IPS-18c (cell line): Measurements from ENCODE around the gene MAP1B.

Experiments
- H3K4me3 ChIP-seq: 2 replicates; pipeline ENCODE4 v1.7.0; 2013; ENCODE audit warnings: low read depth, mild to moderate bottlenecking, low read length, moderate library complexity; ENCODE audit not compliant: insufficient read depth
- H3K9me3 ChIP-seq: one replicate; pipeline ENCODE4 v1.6.1; 2013; ENCODE audit warnings: mild to moderate bottlenecking, low read length, moderate library complexity; ENCODE audit not compliant: control insufficient read depth, insufficient read depth

The MAP1B gene

GRCh38 chr5:72107131-72107900 lies at the start of gene MAP1B:
MAP1B (plus strand) TSS chr5:72107475; CDS start chr5:72107532, 57 bp downstream.
- Histone ChIP-seq H3K4me3 (peak within 1 kb of the TSS; percentile 94), H3K9me3 (no peaks in the 10 kb centered on the region)

DNA sequence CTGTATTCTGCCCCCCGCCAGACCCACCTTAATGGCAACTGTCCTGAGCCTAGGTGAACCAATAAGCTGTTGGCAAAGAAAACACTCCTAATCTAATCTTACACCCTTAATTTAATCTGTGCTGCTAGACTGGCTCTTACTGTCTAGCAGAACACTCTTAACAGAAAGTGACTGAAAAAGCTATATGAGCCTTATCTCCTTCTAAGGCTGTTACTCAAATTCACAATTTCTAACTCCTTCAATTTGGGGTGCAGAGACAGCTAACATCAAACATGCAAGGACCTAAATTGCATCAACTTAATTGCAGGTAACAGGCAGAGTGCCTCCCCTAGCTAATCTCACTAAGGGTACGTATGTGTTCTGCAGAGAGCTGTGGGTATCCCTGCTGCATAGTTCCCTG lies 49.5 kb upstream of the MAP1B start:
- Histone ChIP-seq H3K9me3 (no peaks in the 10 kb centered on the region), H3K4me3 (no peak overlapping the region)

DNA sequence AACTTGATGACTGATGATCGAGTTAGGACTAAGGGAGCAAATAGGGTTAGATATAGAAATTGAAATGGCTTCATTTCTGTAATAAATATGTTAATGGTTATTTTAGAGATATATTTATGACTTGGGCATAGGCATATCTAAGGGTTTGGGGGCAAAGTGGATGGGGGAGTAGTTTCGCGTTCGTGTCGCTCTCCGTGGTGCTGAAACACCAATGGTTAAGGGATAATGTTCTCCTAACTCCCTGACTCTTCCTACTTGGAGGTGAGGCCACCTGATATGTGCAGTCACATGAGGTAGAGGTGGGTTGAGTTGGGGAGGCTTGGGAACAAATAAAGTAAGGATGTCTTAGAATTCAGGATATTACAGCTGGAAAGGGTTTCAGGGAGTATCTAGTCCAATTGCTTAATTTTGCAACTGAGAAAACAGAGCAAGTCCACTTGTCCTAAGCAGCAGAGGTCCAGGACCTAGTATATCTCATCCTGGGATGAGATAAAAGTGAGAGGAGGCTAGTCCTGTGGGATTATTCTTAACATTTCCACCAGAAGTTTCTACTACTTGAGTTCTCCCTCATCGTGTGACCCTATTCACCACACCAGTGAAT lies 44.0 kb upstream of the MAP1B start:
- Histone ChIP-seq H3K4me3 (no peak overlapping the region), H3K9me3 (no peaks in the 10 kb centered on the region)

DNA sequence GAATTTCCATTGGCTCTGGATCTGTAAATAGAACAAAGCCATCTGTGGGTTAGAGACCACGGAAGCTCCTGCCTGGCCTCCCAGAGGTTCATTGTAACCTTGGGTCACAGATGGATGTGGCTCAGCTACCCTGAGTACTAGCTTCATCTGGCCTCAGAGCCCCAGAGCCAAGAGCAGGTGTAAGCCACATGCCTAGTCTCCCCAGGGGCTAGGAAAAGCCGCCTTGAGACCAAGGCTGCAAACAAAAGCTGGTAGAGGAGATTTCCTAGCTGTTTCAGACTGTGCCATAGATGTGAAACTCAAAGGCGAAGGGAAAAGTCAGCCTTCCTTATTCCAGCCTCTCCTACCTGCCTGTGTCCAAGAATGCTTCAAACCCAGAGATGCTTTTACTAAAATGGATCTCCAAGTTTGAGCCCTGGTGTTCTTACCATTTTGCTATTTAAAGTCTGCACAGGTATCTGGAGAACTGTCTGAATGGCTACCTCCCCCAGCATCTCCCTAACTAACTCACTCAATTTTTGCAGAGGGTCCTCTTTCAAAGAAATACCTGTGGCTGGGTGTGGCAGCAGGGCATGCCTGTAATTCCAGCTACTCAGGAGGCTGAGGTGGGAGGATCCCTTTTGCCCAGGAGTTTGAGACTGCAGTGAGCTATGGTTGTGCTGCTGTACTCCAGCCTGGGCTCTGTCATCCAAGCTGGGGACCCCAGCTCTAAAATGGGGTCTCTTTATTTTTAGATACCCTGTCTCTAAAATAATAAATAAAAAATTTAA lies 42.3 kb upstream of the MAP1B start:
- Histone ChIP-seq H3K9me3 (no peaks in the 10 kb centered on the region), H3K4me3 (no peak overlapping the region; the same call in 1 of the 2 replicates)

GRCh38 chr5:72065751-72066255 lies 41.5 kb upstream of the MAP1B start:
- Histone ChIP-seq H3K9me3 (no peaks in the 10 kb centered on the region), H3K4me3 (no peak overlapping the region)

DNA sequence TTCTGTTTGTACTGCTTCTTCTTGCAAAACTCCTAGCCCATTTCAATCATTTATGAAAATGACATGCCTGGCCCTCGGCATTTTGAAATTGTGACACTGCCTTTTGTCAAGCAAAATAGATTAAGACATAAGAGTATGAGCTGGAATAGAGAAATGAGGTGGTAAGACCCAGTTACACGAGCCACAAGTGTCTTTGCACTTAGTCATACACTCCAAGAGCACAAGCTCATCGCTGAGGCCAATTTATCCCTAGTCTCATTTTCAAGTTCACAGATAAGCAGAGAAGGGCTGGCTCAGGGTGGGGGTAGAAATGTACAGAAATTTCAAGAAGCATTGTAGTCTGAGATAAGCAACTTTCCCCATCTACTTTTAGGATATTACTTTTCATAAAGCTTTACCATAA lies 40.6 kb upstream of the MAP1B start:
- Histone ChIP-seq H3K4me3 (no peak overlapping the region), H3K9me3 (no peaks in the 10 kb centered on the region)

- H3K4me3 ChIP-seq: no peak overlapping the region
- no peaks in the 10 kb centered on the region for H3K9me3 ChIP-seq
Measured at GRCh38 chr5:72067682-72068470, 39.4 kb upstream of the MAP1B start.

DNA sequence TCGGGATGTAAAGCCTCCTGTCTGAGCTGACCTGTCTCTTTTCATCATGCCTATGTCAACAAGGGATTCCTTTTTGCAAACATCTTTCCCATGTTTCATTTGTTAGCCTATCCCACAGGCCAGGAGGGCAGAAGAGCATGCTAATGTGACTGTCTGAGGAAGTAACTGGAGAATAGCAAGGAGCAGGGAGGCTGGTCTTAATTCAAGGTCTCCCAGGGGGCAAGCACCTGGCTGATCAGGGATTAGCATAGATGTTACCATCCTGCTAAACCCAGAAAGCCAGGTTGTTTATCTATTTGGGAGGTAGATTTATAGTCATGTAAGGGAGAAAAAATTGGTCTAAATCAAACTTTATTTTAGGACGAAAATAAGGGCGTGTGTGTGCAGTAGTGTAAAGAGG lies 36.7 kb upstream of the MAP1B start:
- no peaks in the 10 kb centered on the region for H3K9me3 ChIP-seq
- H3K4me3 ChIP-seq: no peak overlapping the region

DNA sequence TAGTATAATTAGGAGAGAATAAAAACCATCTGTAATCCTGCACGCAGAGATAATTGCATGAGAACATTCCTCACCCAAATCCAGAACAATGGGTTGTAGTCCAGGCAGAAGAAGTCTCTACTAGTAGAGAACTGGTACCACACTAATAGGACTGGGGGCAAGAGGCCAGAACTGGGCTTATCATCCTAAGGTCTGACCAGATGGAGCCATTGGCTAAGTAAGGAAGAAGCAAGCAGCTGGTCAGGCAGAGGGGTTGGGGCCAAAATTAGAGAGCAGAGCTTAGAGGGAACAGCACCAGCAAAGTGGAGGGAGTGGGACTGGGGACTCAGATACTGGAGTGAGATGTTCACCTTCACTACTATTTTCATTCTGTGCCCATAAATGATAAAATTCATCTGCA lies 35.4 kb upstream of the MAP1B start:
- Histone ChIP-seq H3K4me3 (no peak overlapping the region), H3K9me3 (no peaks in the 10 kb centered on the region)

GRCh38 chr5:72074251-72074650 lies 33.0 kb upstream of the MAP1B start:
- Histone ChIP-seq H3K4me3 (no peak overlapping the region), H3K9me3 (no peaks in the 10 kb centered on the region)

- H3K4me3 ChIP-seq: no peak overlapping the region
- H3K9me3 ChIP-seq: no peaks in the 10 kb centered on the region
Measured at GRCh38 chr5:72075461-72075860, 31.8 kb upstream of the MAP1B start.

GRCh38 chr5:72076621-72077300 lies 30.5 kb upstream of the MAP1B start:
- H3K4me3 ChIP-seq: no peak overlapping the region
- H3K9me3 ChIP-seq: no peaks in the 10 kb centered on the region

DNA sequence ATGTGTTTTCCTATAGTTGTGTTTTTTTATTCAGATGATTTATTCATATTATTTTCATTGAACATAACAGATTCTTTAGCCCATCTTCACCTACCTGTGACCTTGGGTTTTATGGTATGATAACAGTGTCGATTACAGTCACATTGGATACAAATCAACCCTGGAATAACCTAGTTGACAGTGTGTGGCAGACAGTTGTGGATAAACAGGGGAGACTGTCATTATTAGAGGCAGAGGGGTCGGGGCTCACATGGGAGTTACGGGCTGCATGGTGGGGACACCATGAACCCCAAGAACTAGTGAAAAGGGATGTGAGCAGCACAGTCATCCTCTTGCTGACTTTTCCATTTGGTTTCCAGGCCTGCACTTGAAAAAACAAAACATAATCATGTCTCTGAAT lies 29.9 kb upstream of the MAP1B start:
- H3K9me3 ChIP-seq: no peaks in the 10 kb centered on the region
- no peak overlapping the region for H3K4me3 ChIP-seq

DNA sequence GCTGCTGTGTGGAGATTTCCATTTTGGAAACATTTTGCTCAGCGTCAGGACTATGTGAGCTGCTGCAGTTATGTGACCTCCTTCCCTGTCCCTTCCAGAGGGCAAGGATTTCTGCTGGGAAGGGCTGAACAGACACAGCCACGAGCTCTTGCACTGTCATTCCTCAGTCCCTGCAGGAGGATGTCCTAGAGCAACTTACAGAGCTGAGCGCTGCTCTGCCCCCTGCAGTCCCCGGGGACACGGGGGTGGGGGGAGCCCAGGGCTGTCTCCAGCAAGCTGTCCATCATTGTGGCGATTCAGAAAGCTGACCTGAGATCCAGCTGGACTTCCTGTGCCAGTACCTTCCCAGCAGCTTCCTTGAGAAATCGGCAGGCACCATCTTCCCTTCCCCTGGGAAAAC lies 28.0 kb upstream of the MAP1B start:
- H3K9me3 ChIP-seq: no peaks in the 10 kb centered on the region
- H3K4me3 ChIP-seq: no peak overlapping the region

GRCh38 chr5:72082048-72082447 lies 25.2 kb upstream of the MAP1B start:
- no peaks in the 10 kb centered on the region for H3K9me3 ChIP-seq
- no peak overlapping the region for H3K4me3 ChIP-seq

DNA sequence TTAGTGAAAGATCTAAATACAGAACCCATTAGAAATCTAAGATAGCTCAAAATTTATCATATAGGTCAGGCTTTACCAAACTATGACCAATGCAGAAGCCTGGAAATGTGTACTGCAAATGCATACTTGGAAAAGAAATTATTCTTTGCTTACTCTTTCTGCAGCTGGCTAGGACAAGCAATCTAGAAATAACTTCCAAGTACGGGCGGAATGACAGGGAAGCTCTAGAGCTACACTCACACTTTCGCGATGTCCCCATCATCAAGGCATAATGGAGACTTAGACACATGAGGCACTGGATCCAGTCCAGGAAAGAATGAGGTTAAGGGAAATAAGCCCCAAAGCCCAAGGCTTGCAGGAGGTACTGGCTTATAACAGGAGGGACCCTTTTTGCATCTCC lies 22.4 kb upstream of the MAP1B start:
- no peak overlapping the region for H3K4me3 ChIP-seq

DNA sequence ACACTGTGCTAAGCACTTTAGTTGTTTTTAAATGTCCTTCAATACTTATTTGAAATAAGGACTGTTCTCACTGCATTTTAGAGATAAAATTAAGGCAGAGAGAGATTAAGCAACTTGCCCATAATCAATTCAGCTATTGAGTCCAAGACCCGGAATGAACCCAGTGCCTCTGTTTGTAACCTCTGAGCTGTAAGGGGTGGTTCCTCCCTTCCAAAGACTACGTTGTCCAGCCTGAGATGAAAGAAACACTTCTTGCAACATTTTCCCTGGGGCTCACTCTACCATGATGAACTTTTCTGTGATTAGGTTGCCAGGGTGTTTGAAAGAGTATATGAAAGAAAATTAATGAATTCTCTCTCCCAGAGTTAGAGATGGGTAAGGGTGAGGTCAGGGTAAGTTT lies 22.0 kb upstream of the MAP1B start:
- Histone ChIP-seq H3K9me3 (no peaks in the 10 kb centered on the region), H3K4me3 (no peak overlapping the region)

More for the DNA sequence above, 22.4 kb upstream of the MAP1B start:
- no peaks in the 10 kb centered on the region for H3K9me3 ChIP-seq
